Measurements from ENCODE around the gene BCAR3.

Gene BCAR3

GRCh38 chr1:93714356-93714755, 32.7 kb upstream of the BCAR3 start:
- peaks cover 4% of the 10 kb centered on the region for H3K9me3 ChIP-seq (ENCODE audit: severe bottlenecking)
- H3K27me3 ChIP-seq (ENCODE audit: insufficient read depth, poor library complexity, severe bottlenecking), result no peaks in the 10 kb centered on the region
- no peaks in the 10 kb centered on the region for H3K4me1 ChIP-seq (ENCODE audit: insufficient read depth, poor library complexity, severe bottlenecking)
- no peaks in the 10 kb centered on the region for H3K36me3 ChIP-seq (ENCODE audit: low read depth)
- ATAC-seq (ENCODE audit: low read depth), result no peak
- H3K4me3 ChIP-seq (ENCODE audit: severe bottlenecking), result no peak overlapping the region
- H3K27ac ChIP-seq (ENCODE audit: poor library complexity, severe bottlenecking), result no peak overlapping the region
- DNase-seq (ENCODE audit: low spot score), result no peak
- TF ChIP-seq CTCF (IDR thresholded peaks at IDR 0.05; ENCODE audit: poor library complexity, severe bottlenecking), result no peak

GRCh38 chr1:93713341-93713740, 31.7 kb upstream of the BCAR3 start:
- no peak overlapping the region for H3K4me3 ChIP-seq (ENCODE audit: severe bottlenecking)
- no peaks in the 10 kb centered on the region for H3K4me1 ChIP-seq (ENCODE audit: insufficient read depth, poor library complexity, severe bottlenecking)
- H3K9me3 ChIP-seq (ENCODE audit: severe bottlenecking), result peaks cover 4% of the 10 kb centered on the region
- DNase-seq (ENCODE audit: low spot score) (no peak), ATAC-seq (ENCODE audit: low read depth) (no peak)
- H3K27ac ChIP-seq (ENCODE audit: poor library complexity, severe bottlenecking), result no peak overlapping the region
- TF ChIP-seq CTCF (IDR thresholded peaks at IDR 0.05; ENCODE audit: poor library complexity, severe bottlenecking), result no peak
- no peaks in the 10 kb centered on the region for H3K27me3 ChIP-seq (ENCODE audit: insufficient read depth, poor library complexity, severe bottlenecking)
- no peaks in the 10 kb centered on the region for H3K36me3 ChIP-seq (ENCODE audit: low read depth)

- ATAC-seq (ENCODE audit: low read depth), result no peak
- no peak overlapping the region for H3K27ac ChIP-seq (ENCODE audit: poor library complexity, severe bottlenecking)
- H3K36me3 ChIP-seq (ENCODE audit: low read depth), result no peaks in the 10 kb centered on the region
- H3K4me1 ChIP-seq (ENCODE audit: insufficient read depth, poor library complexity, severe bottlenecking), result no peaks in the 10 kb centered on the region
- H3K4me3 ChIP-seq (ENCODE audit: severe bottlenecking), result no peak overlapping the region
- peaks cover 4% of the 10 kb centered on the region for H3K9me3 ChIP-seq (ENCODE audit: severe bottlenecking)
- no peaks in the 10 kb centered on the region for H3K27me3 ChIP-seq (ENCODE audit: insufficient read depth, poor library complexity, severe bottlenecking)
- TF ChIP-seq CTCF (IDR thresholded peaks at IDR 0.05; ENCODE audit: poor library complexity, severe bottlenecking), result no peak
- DNase-seq (ENCODE audit: low spot score), result no peak
These were observed 31.1 kb upstream of the BCAR3 start for GRCh38 chr1:93712741-93713140.

- TF ChIP-seq CTCF (IDR thresholded peaks at IDR 0.05; ENCODE audit: poor library complexity, severe bottlenecking), result no peak
- no peak overlapping the region for H3K27ac ChIP-seq (ENCODE audit: poor library complexity, severe bottlenecking)
- peaks cover 7% of the 10 kb centered on the region for H3K4me1 ChIP-seq (ENCODE audit: insufficient read depth, poor library complexity, severe bottlenecking)
- no peaks in the 10 kb centered on the region for H3K36me3 ChIP-seq (ENCODE audit: low read depth)
- DNase-seq (ENCODE audit: low spot score), result no peak
- H3K4me3 ChIP-seq (ENCODE audit: severe bottlenecking), result no peak overlapping the region
- no peaks in the 10 kb centered on the region for H3K9me3 ChIP-seq (ENCODE audit: severe bottlenecking)
- H3K27me3 ChIP-seq (ENCODE audit: insufficient read depth, poor library complexity, severe bottlenecking), result no peaks in the 10 kb centered on the region
- ATAC-seq (ENCODE audit: low read depth), result no peak
These were observed 29.1 kb upstream of the BCAR3 start for GRCh38 chr1:93710499-93711453.

All from RWPE2 (cell line).